Measurements from ENCODE around the gene GLRX.

Gene GLRX

GRCh38 chr5:95810305-95811125 is 12.0 kb downstream of the GLRX start:
- Histone ChIP-seq H3K9me3 (ENCODE audit: severe bottlenecking) (no peaks in the 10 kb centered on the region), H3K36me3 (no peaks in the 10 kb centered on the region; the same call in 1 of the 2 replicates), H3K27me3 (ENCODE audit: insufficient read depth, low read depth, severe bottlenecking) (no peaks in the 10 kb centered on the region), H3K27ac (no peak overlapping the region), H3K4me3 (ENCODE audit: low read depth, low read length) (no peak overlapping the region)
- no peak for TF ChIP-seq CTCF (IDR thresholded peaks at IDR 0.05; ENCODE audit: low read depth, low read length)
- DNase-seq, result no peak

GRCh38 chr5:95809414-95809960 is 13.0 kb downstream of the GLRX start:
- no peak overlapping the region for H3K4me3 ChIP-seq (ENCODE audit: low read depth, low read length)
- DNase-seq, result no peak
- no peak overlapping the region for H3K27ac ChIP-seq
- no peak for TF ChIP-seq CTCF (IDR thresholded peaks at IDR 0.05; ENCODE audit: low read depth, low read length)
- no peaks in the 10 kb centered on the region for H3K27me3 ChIP-seq (ENCODE audit: insufficient read depth, low read depth, severe bottlenecking)
- H3K9me3 ChIP-seq (ENCODE audit: severe bottlenecking), result no peaks in the 10 kb centered on the region
- no peaks in the 10 kb centered on the region; the same call in 1 of the 2 replicates for H3K36me3 ChIP-seq

GRCh38 chr5:95808686-95809413 is 13.7 kb downstream of the GLRX start:
- no peak for DNase-seq
- H3K36me3 ChIP-seq, result no peaks in the 10 kb centered on the region; the same call in 1 of the 2 replicates
- no peak for TF ChIP-seq CTCF (IDR thresholded peaks at IDR 0.05; ENCODE audit: low read depth, low read length)

GRCh38 chr5:95808013-95808685 is 14.4 kb downstream of the GLRX start:
- H3K36me3 ChIP-seq, result no peaks in the 10 kb centered on the region; the same call in 1 of the 2 replicates
- no peak for DNase-seq
- no peak overlapping the region for H3K27ac ChIP-seq
- no peaks in the 10 kb centered on the region for H3K9me3 ChIP-seq (ENCODE audit: severe bottlenecking)
- H3K27me3 ChIP-seq (ENCODE audit: insufficient read depth, low read depth, severe bottlenecking), result no peaks in the 10 kb centered on the region
- no peak overlapping the region for H3K4me3 ChIP-seq (ENCODE audit: low read depth, low read length)
- no peak for TF ChIP-seq CTCF (IDR thresholded peaks at IDR 0.05; ENCODE audit: low read depth, low read length)

More at GRCh38 chr5:95808686-95809413, 13.7 kb downstream of the GLRX start:
- no peaks in the 10 kb centered on the region for H3K27me3 ChIP-seq (ENCODE audit: insufficient read depth, low read depth, severe bottlenecking)
- no peaks in the 10 kb centered on the region for H3K9me3 ChIP-seq (ENCODE audit: severe bottlenecking)
- no peak overlapping the region for H3K4me3 ChIP-seq (ENCODE audit: low read depth, low read length)
- no peak overlapping the region for H3K27ac ChIP-seq

GRCh38 chr5:95806687-95807086 is 15.8 kb downstream of the GLRX start:
- no peaks in the 10 kb centered on the region for H3K36me3 ChIP-seq
- no peaks in the 10 kb centered on the region for H3K27me3 ChIP-seq (ENCODE audit: insufficient read depth, low read depth, severe bottlenecking)
- no peak overlapping the region for H3K27ac ChIP-seq
- DNase-seq, result no peak
- no peaks in the 10 kb centered on the region for H3K9me3 ChIP-seq (ENCODE audit: severe bottlenecking)
- no peak for TF ChIP-seq CTCF (IDR thresholded peaks at IDR 0.05; ENCODE audit: low read depth, low read length)
- no peak overlapping the region for H3K4me3 ChIP-seq (ENCODE audit: low read depth, low read length)
